Measurements from ENCODE around the gene SEMA6A. TPM values are rescaled to one million over a fixed set of nuclear protein-coding genes. Genes with fewer than 3 reads are reported as not detected.

Gene SEMA6A
- total RNA-seq, 5 donors from 2014 or later (not counting 1 experiment from before 2014, with no cell fraction given): 0.79 to 0.88 (median 0.79) TPM; not detected in 2

- Histone ChIP-seq H3K4me1 (ENCODE audit: control insufficient read depth in 1 of 2, extremely low read depth in 1 of 2, insufficient read depth in 2 of 2, low read length in 2 of 2) (no peaks in the 10 kb centered on the region), H3K27ac (ENCODE audit: low read length) (no peak overlapping the region), H3K27me3 (replicated peaks in 1 of 2; ENCODE audit: control insufficient read depth in 2 of 2, extremely low read depth in 1 of 2, insufficient read depth in 2 of 2, low read length in 1 of 2) (peaks cover 0 to 5% of the 10 kb centered on the region in 2 experiments), H3K9me3 (no peaks in the 10 kb centered on the region), H3K4me3 (ENCODE audit: control insufficient read depth in 1 of 2, extremely low read depth in 1 of 2, low read length in 1 of 2) (no peak overlapping the region), H3K36me3 (ENCODE audit: control insufficient read depth in 2 of 2, extremely low read depth in 1 of 2, insufficient read depth in 1 of 2, low read length in 1 of 2) (no peaks in the 10 kb centered on the region)
- H3K36me3 Mint-ChIP-seq: no peaks in the 10 kb centered on the region
- H3K4me3 Mint-ChIP-seq: no peak overlapping the region
- H3K4me1 Mint-ChIP-seq: no peaks in the 10 kb centered on the region
- no peak overlapping the region for H3K27ac Mint-ChIP-seq
- WGBS (ENCODE audit: insufficient coverage): 86% methylated on average over 2 of the region's 7 CpGs
- peaks cover 17 to 26% of the 10 kb centered on the region in 2 donors for H3K27me3 Mint-ChIP-seq
- ATAC-seq (replicated peaks in 1 of 4): no peak
- POLR2A ChIA-PET: no interaction called here
- no peak for DNase-seq
- CTCF ChIA-PET: no interaction called here
- H3K9me3 Mint-ChIP-seq: no peaks in the 10 kb centered on the region
Observed at GRCh38 chr5:116564756-116565490, 9.7 kb downstream of the SEMA6A start.

- Mint-ChIP-seq H3K27ac (no peak overlapping the region), H3K4me3 (no peak overlapping the region), H3K27me3 (peaks cover 12 to 19% of the 10 kb centered on the region in 2 donors), H3K9me3 (no peaks in the 10 kb centered on the region), H3K36me3 (no peaks in the 10 kb centered on the region), H3K4me1 (no peaks in the 10 kb centered on the region)
- ChIA-PET POLR2A (no interaction called here), CTCF (no interaction called here)
- no peaks in the 10 kb centered on the region for H3K9me3 ChIP-seq
- no peak overlapping the region for H3K27ac ChIP-seq (ENCODE audit: low read length)
- no peak for DNase-seq
- H3K36me3 ChIP-seq (ENCODE audit: control insufficient read depth in 2 of 2, extremely low read depth in 1 of 2, insufficient read depth in 1 of 2, low read length in 1 of 2): no peaks in the 10 kb centered on the region
- peaks cover 0 to 4% of the 10 kb centered on the region in 2 experiments for H3K27me3 ChIP-seq (replicated peaks in 1 of 2; ENCODE audit: control insufficient read depth in 2 of 2, extremely low read depth in 1 of 2, insufficient read depth in 2 of 2, low read length in 1 of 2)
- no peak overlapping the region for H3K4me3 ChIP-seq (ENCODE audit: control insufficient read depth in 1 of 2, extremely low read depth in 1 of 2, low read length in 1 of 2)
- WGBS (ENCODE audit: insufficient coverage): no CpG with 5 or more reads among the region's 3 CpGs
- no peak for ATAC-seq (replicated peaks in 1 of 4)
- no peaks in the 10 kb centered on the region for H3K4me1 ChIP-seq (ENCODE audit: control insufficient read depth in 1 of 2, extremely low read depth in 1 of 2, insufficient read depth in 2 of 2, low read length in 2 of 2)
Observed at GRCh38 chr5:116564312-116564711, 10.3 kb downstream of the SEMA6A start.

- Mint-ChIP-seq H3K4me1 (no peaks in the 10 kb centered on the region), H3K9me3 (no peaks in the 10 kb centered on the region), H3K27ac (no peak overlapping the region), H3K36me3 (no peaks in the 10 kb centered on the region), H3K27me3 (peaks cover 7 to 15% of the 10 kb centered on the region in 2 donors), H3K4me3 (no peak overlapping the region)
- no peak for DNase-seq
- ChIA-PET POLR2A (no interaction called here), CTCF (no interaction called here)
- Histone ChIP-seq H3K36me3 (ENCODE audit: control insufficient read depth in 2 of 2, extremely low read depth in 1 of 2, insufficient read depth in 1 of 2, low read length in 1 of 2) (no peaks in the 10 kb centered on the region), H3K4me1 (ENCODE audit: control insufficient read depth in 1 of 2, extremely low read depth in 1 of 2, insufficient read depth in 2 of 2, low read length in 2 of 2) (no peaks in the 10 kb centered on the region), H3K4me3 (ENCODE audit: control insufficient read depth in 1 of 2, extremely low read depth in 1 of 2, low read length in 1 of 2) (no peak overlapping the region), H3K9me3 (no peaks in the 10 kb centered on the region), H3K27ac (ENCODE audit: low read length) (no peak overlapping the region), H3K27me3 (replicated peaks in 1 of 2; ENCODE audit: control insufficient read depth in 2 of 2, extremely low read depth in 1 of 2, insufficient read depth in 2 of 2, low read length in 1 of 2) (peaks cover 0 to 3% of the 10 kb centered on the region in 2 experiments)
- ATAC-seq (replicated peaks in 1 of 4): no peak
- WGBS (ENCODE audit: insufficient coverage): no CpG with 5 or more reads among the region's 6 CpGs
Observed at GRCh38 chr5:116563736-116564308, 10.8 kb downstream of the SEMA6A start.

- Histone ChIP-seq H3K4me1 (ENCODE audit: control insufficient read depth in 1 of 2, extremely low read depth in 1 of 2, insufficient read depth in 2 of 2, low read length in 2 of 2) (no peaks in the 10 kb centered on the region), H3K4me3 (ENCODE audit: control insufficient read depth in 1 of 2, extremely low read depth in 1 of 2, low read length in 1 of 2) (no peak overlapping the region), H3K27me3 (replicated peaks in 1 of 2; ENCODE audit: control insufficient read depth in 2 of 2, extremely low read depth in 1 of 2, insufficient read depth in 2 of 2, low read length in 1 of 2) (peaks cover 0 to 3% of the 10 kb centered on the region in 2 experiments), H3K36me3 (ENCODE audit: control insufficient read depth in 2 of 2, extremely low read depth in 1 of 2, insufficient read depth in 1 of 2, low read length in 1 of 2) (no peaks in the 10 kb centered on the region), H3K9me3 (no peaks in the 10 kb centered on the region), H3K27ac (ENCODE audit: low read length) (no peak overlapping the region)
- ATAC-seq (replicated peaks in 1 of 4): no peak
- Mint-ChIP-seq H3K36me3 (no peaks in the 10 kb centered on the region), H3K27me3 (peaks cover 7 to 11% of the 10 kb centered on the region in 2 donors), H3K9me3 (no peaks in the 10 kb centered on the region), H3K4me1 (no peaks in the 10 kb centered on the region), H3K27ac (no peak overlapping the region), H3K4me3 (no peak overlapping the region)
- WGBS (ENCODE audit: insufficient coverage): no CpG with 5 or more reads among the region's 11 CpGs
- CTCF ChIA-PET: no interaction called here
- POLR2A ChIA-PET: no interaction called here
- DNase-seq: no peak
Observed at GRCh38 chr5:116562669-116563068, 12.0 kb downstream of the SEMA6A start.

GRCh38 chr5:116561658-116562057, 13.0 kb downstream of the SEMA6A start:
- ChIA-PET CTCF (no interaction called here), POLR2A (no interaction called here)
- ATAC-seq (replicated peaks in 1 of 4) (no peak), DNase-seq (no peak)
- Mint-ChIP-seq H3K27me3 (peaks cover 3 to 4% of the 10 kb centered on the region in 2 donors), H3K9me3 (no peaks in the 10 kb centered on the region), H3K4me3 (no peak overlapping the region), H3K36me3 (no peaks in the 10 kb centered on the region), H3K27ac (no peak overlapping the region), H3K4me1 (no peaks in the 10 kb centered on the region)
- H3K9me3 ChIP-seq: no peaks in the 10 kb centered on the region
- peaks cover 0 to 3% of the 10 kb centered on the region in 2 experiments for H3K27me3 ChIP-seq (replicated peaks in 1 of 2; ENCODE audit: control insufficient read depth in 2 of 2, extremely low read depth in 1 of 2, insufficient read depth in 2 of 2, low read length in 1 of 2)
- no peak overlapping the region for H3K27ac ChIP-seq (ENCODE audit: low read length)
- no peaks in the 10 kb centered on the region for H3K36me3 ChIP-seq (ENCODE audit: control insufficient read depth in 2 of 2, extremely low read depth in 1 of 2, insufficient read depth in 1 of 2, low read length in 1 of 2)
- no peaks in the 10 kb centered on the region for H3K4me1 ChIP-seq (ENCODE audit: control insufficient read depth in 1 of 2, extremely low read depth in 1 of 2, insufficient read depth in 2 of 2, low read length in 2 of 2)
- WGBS (ENCODE audit: insufficient coverage): no CpG with 5 or more reads among the region's 3 CpGs
- no peak overlapping the region for H3K4me3 ChIP-seq (ENCODE audit: control insufficient read depth in 1 of 2, extremely low read depth in 1 of 2, low read length in 1 of 2)

- H3K27ac ChIP-seq (ENCODE audit: low read length): no peak overlapping the region
- WGBS (ENCODE audit: insufficient coverage): 86% methylated on average over 4 of the region's 4 CpGs
- no peak overlapping the region for H3K4me3 ChIP-seq (ENCODE audit: control insufficient read depth in 1 of 2, extremely low read depth in 1 of 2, low read length in 1 of 2)
- H3K27me3 Mint-ChIP-seq: peaks cover 0 to 3% of the 10 kb centered on the region in 2 donors
- H3K9me3 Mint-ChIP-seq: no peaks in the 10 kb centered on the region
- H3K9me3 ChIP-seq: no peaks in the 10 kb centered on the region
- no peak overlapping the region for H3K27ac Mint-ChIP-seq
- H3K36me3 Mint-ChIP-seq: no peaks in the 10 kb centered on the region
- ChIA-PET CTCF (no interaction called here), POLR2A (interaction anchor here in 1 of 2 donors (0.7 kb wide), 1 partner anchor 745 kb away, joined by 4 read pairs; no protein-coding TSS in a partner anchor)
- H3K4me1 Mint-ChIP-seq: no peaks in the 10 kb centered on the region
- H3K36me3 ChIP-seq (ENCODE audit: control insufficient read depth in 2 of 2, extremely low read depth in 1 of 2, insufficient read depth in 1 of 2, low read length in 1 of 2): no peaks in the 10 kb centered on the region
- no peak overlapping the region for H3K4me3 Mint-ChIP-seq
- H3K4me1 ChIP-seq (ENCODE audit: control insufficient read depth in 1 of 2, extremely low read depth in 1 of 2, insufficient read depth in 2 of 2, low read length in 2 of 2): no peaks in the 10 kb centered on the region
- DNase-seq (no peak), ATAC-seq (replicated peaks in 1 of 4) (no peak)
- peaks cover 0 to 3% of the 10 kb centered on the region in 2 experiments for H3K27me3 ChIP-seq (replicated peaks in 1 of 2; ENCODE audit: control insufficient read depth in 2 of 2, extremely low read depth in 1 of 2, insufficient read depth in 2 of 2, low read length in 1 of 2)
Observed at GRCh38 chr5:116559673-116560164, 14.9 kb downstream of the SEMA6A start.
